H9 (cell line): Measurements from ENCODE around the gene RPAIN. TPM values are rescaled to one million over a fixed set of nuclear protein-coding genes. Genes with fewer than 3 reads are reported as not detected.

Source experiments
- DNase-seq: peaks from one replicate; pipeline ENCODE4 v3.0.0-alpha.2; 2017
- H2AFZ ChIP-seq: one replicate; pipeline ENCODE4 v1.6.1; 2013; ENCODE audit warnings: mild to moderate bottlenecking, low read length, control low read depth, moderate library complexity
- H2AK5ac ChIP-seq: 2 replicates; pipeline ENCODE4 v1.6.1; 2013; ENCODE audit warnings: low read length, control low read depth, mixed read lengths; ENCODE audit not compliant: insufficient read length
- H2BK120ac ChIP-seq: one replicate; pipeline ENCODE4 v1.6.1; 2013; ENCODE audit warnings: low read depth, mild to moderate bottlenecking, low read length, control low read depth, inconsistent platforms; ENCODE audit not compliant: poor library complexity, severe bottlenecking
- H2BK12ac ChIP-seq: 2 replicates; pipeline ENCODE4 v1.6.1; 2013; ENCODE audit warnings: low read length, control low read depth, mixed read lengths, low read depth; ENCODE audit not compliant: insufficient read length
- H2BK15ac ChIP-seq: 2 replicates; pipeline ENCODE4 v1.6.1; 2013; ENCODE audit warnings: low read depth, low read length, control low read depth
- H2BK20ac ChIP-seq: one replicate; pipeline ENCODE4 v1.6.1; 2013; ENCODE audit warnings: low read depth, mild to moderate bottlenecking, low read length, control low read depth, inconsistent platforms; ENCODE audit not compliant: poor library complexity, severe bottlenecking
- H2BK5ac ChIP-seq: 2 replicates; pipeline ENCODE4 v1.6.1; 2013; ENCODE audit warnings: low read length, control low read depth, mixed read lengths; ENCODE audit not compliant: insufficient read length
- H3K14ac ChIP-seq: 2 replicates; pipeline ENCODE4 v1.6.1; 2013; ENCODE audit warnings: low read length, control low read depth; ENCODE audit not compliant: insufficient read depth
- H3K18ac ChIP-seq: 2 replicates; pipeline ENCODE4 v1.6.1; 2013; ENCODE audit warnings: low read depth, mild to moderate bottlenecking, mixed read lengths, low read length, control low read depth; ENCODE audit not compliant: insufficient read length
- H3K23ac ChIP-seq: 2 replicates; pipeline ENCODE4 v1.6.1; 2013; ENCODE audit warnings: low read length, control low read depth, mixed read lengths, low read depth; ENCODE audit not compliant: insufficient read length
- H3K23me2 ChIP-seq: 2 replicates; pipeline ENCODE4 v1.6.1; 2013; ENCODE audit warnings: low read depth, mild to moderate bottlenecking, mixed read lengths, low read length, control low read depth; ENCODE audit not compliant: insufficient read length, poor library complexity, severe bottlenecking
- H3K27ac ChIP-seq: 2 replicates; pipeline ENCODE4 v1.5.1; 2013; ENCODE audit warnings: low read length, control low read depth, mixed read lengths, low read depth; ENCODE audit not compliant: insufficient read length
- H3K27me3 ChIP-seq: 2 replicates; pipeline ENCODE4 v1.6.1; 2013; ENCODE audit warnings: low read length, control low read depth, inconsistent platforms; ENCODE audit not compliant: insufficient read depth
- H3K4ac ChIP-seq: 2 replicates; pipeline ENCODE4 v1.6.1; 2013; ENCODE audit warnings: low read depth, mild to moderate bottlenecking, control low read depth, inconsistent platforms, low read length, moderate library complexity
- H3K4me1 ChIP-seq: 2 replicates; pipeline ENCODE4 v1.6.1; 2013; ENCODE audit warnings: low read length, control low read depth, inconsistent platforms; ENCODE audit not compliant: insufficient read depth
- H3K4me2 ChIP-seq: 2 replicates; pipeline ENCODE4 v1.6.1; 2013; ENCODE audit warnings: low read length, control low read depth, mixed read lengths; ENCODE audit not compliant: insufficient read length, insufficient read depth
- H3K56ac ChIP-seq: 2 replicates; pipeline ENCODE4 v1.6.1; 2013; ENCODE audit warnings: low read depth, mild to moderate bottlenecking, mixed read lengths, low read length, control low read depth; ENCODE audit not compliant: insufficient read length
- H3K79me1 ChIP-seq: 2 replicates; pipeline ENCODE4 v1.6.1; 2013; ENCODE audit warnings: low read depth, mild to moderate bottlenecking, moderate library complexity, low read length, control low read depth, inconsistent platforms; ENCODE audit not compliant: insufficient read depth, poor library complexity, severe bottlenecking
- H3K79me2 ChIP-seq: 2 replicates; pipeline ENCODE4 v1.6.1; 2013; ENCODE audit warnings: low read length, control low read depth, inconsistent platforms; ENCODE audit not compliant: insufficient read depth
- H3K9ac ChIP-seq: 2 replicates; pipeline ENCODE4 v1.6.1; 2013; ENCODE audit warnings: low read length, control low read depth, mixed read lengths; ENCODE audit not compliant: insufficient read length; ENCODE audit errors: extremely low read depth
- H3K9me3 ChIP-seq: one replicate; pipeline ENCODE4 v1.6.1; 2013; ENCODE audit warnings: low read depth, low read length, inconsistent platforms; ENCODE audit not compliant: control insufficient read depth
- H3T11ph ChIP-seq: one replicate; pipeline ENCODE4 v1.6.1; 2013; ENCODE audit warnings: mild to moderate bottlenecking, low read length, control low read depth, inconsistent platforms
- H4K20me1 ChIP-seq: one replicate; pipeline ENCODE4 v1.6.1; 2013; ENCODE audit not compliant: control insufficient read depth, insufficient read length, insufficient read depth
- H4K5ac ChIP-seq: 2 replicates; pipeline ENCODE4 v1.6.1; 2013; ENCODE audit warnings: low read depth, mild to moderate bottlenecking, mixed read lengths, low read length, control low read depth; ENCODE audit not compliant: insufficient read length
- H4K8ac ChIP-seq: replicated peaks from 2 replicates; pipeline ENCODE4 v1.6.1; 2013; ENCODE audit warnings: low read length, control low read depth, mixed read lengths, low read depth; ENCODE audit not compliant: insufficient read length
- H4K91ac ChIP-seq: 2 replicates; pipeline ENCODE4 v1.6.1; 2013; ENCODE audit warnings: low read depth, mild to moderate bottlenecking, moderate library complexity, mixed read lengths, low read length, control low read depth; ENCODE audit not compliant: insufficient read length
- H3K27ac Mint-ChIP-seq, 3 experiments: 2 replicates in 2 of 3; 3 replicates in 1 of 3; pipeline ENCODE4 v1.8.0; 2020 to 2021; ENCODE audit warnings: mixed read lengths in 3 of 3, mild to moderate bottlenecking in 1 of 3, moderate library complexity in 1 of 3
- H3K27me3 Mint-ChIP-seq: 2 replicates; pipeline ENCODE4 v1.8.0; 2021; ENCODE audit warnings: low read depth, mild to moderate bottlenecking, moderate library complexity, mixed read lengths
- H3K36me3 Mint-ChIP-seq, 3 experiments: 2 replicates in 2 of 3; 3 replicates in 1 of 3; pipeline ENCODE4 v1.8.0; 2020 to 2021; ENCODE audit warnings: low read depth in 3 of 3, mixed read lengths in 3 of 3; ENCODE audit not compliant: insufficient read depth in 1 of 3
- H3K4me1 Mint-ChIP-seq, 2 experiments: 2 replicates each; pipeline ENCODE4 v1.8.0; 2020; ENCODE audit warnings: mixed read lengths in 2 of 2
- H3K4me3 Mint-ChIP-seq, 2 experiments: 2 replicates in 1 of 2; 3 replicates in 1 of 2; pipeline ENCODE4 v1.8.0; 2020 to 2021; ENCODE audit warnings: mild to moderate bottlenecking in 2 of 2, mixed read lengths in 2 of 2, moderate library complexity in 1 of 2
- H3K9me3 Mint-ChIP-seq, 2 experiments: 2 replicates in 1 of 2; 3 replicates in 1 of 2; pipeline ENCODE4 v1.8.0; 2020; ENCODE audit warnings: mild to moderate bottlenecking in 2 of 2, mixed read lengths in 2 of 2, moderate library complexity in 1 of 2
- whole genome bisulfite sequencing: extraction: QIAGEN DNeasy Blood & Tissue Kit; methylation state at CpG from one replicate; pipeline ENCODE4 v1.1.7; 2013; ENCODE audit warnings: missing lambda C conversion rate, low lambda C conversion rate, mixed read lengths; ENCODE audit not compliant: insufficient read length; ENCODE audit errors: extremely low coverage; 5-methylcytosine and 5-hydroxymethylcytosine counted together
- total RNA-seq: library from RNA; stranded (reverse); gene quantifications from 2 replicates; pipeline ENCODE4 v1.2.1, GENCODE V29; 2021
- TF ChIP-seq, protein P1 (sequence below): fragments of 200-600 bp; sonication (generic); conservative IDR thresholded peaks from 3 replicates; pipeline ENCODE4 v1.8.0; 2021; ENCODE audit warnings: antibody characterized with exemption, mild to moderate bottlenecking

RPAIN gene
- total RNA-seq, 1 experiment from 2014 or later: 78.9 TPM

DNA sequence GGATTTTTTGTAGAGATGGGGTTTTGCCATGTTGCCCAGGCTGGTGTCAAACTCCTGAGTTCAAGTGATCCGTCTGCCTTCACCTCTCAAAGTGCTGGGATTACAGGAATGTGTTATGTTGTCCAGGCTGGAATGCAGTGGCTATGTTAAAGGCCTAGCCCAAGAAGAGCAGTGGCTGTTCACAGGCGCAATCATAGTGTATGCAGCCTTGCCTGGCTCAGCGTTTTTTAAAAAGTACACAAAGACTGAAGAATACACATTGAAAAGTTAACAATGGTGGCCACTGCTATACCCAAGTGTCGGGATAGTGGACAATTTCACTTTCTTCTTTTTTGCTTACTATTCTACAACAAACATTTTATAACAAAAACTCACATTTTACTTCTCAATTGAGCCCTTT, 59.0 kb downstream of the RPAIN start:
- Histone ChIP-seq H2AK5ac (no peak overlapping the region), H3K18ac (no peak overlapping the region), H3K9me3 (no peaks in the 10 kb centered on the region), H2AFZ (no peak overlapping the region), H3T11ph (no peak overlapping the region), H2BK12ac (no peak overlapping the region), H3K27me3 (no peaks in the 10 kb centered on the region), H2BK5ac (no peak overlapping the region), H3K14ac (no peak overlapping the region), H4K20me1 (no peaks in the 10 kb centered on the region), H4K5ac (no peak overlapping the region), H3K9ac (no peak overlapping the region), H3K4ac (no peak overlapping the region), H3K4me2 (no peak overlapping the region), H2BK15ac (no peak overlapping the region), H3K23ac (no peak overlapping the region), H3K56ac (no peak overlapping the region), H2BK120ac (no peak overlapping the region), H4K8ac (no peak overlapping the region), H3K23me2 (no peaks in the 10 kb centered on the region), H3K27ac (no peak overlapping the region), H3K79me1 (peaks cover 3% of the 10 kb centered on the region), H4K91ac (no peak overlapping the region), H3K79me2 (no peaks in the 10 kb centered on the region), H3K4me1 (no peaks in the 10 kb centered on the region), H2BK20ac (no peak overlapping the region)
- Mint-ChIP-seq H3K27me3 (no peaks in the 10 kb centered on the region), H3K4me3 (no peak overlapping the region), H3K36me3 (peaks cover 55 to 92% (median 91%) of the 10 kb centered on the region in 3 experiments), H3K27ac (no peak overlapping the region), H3K9me3 (no peaks in the 10 kb centered on the region), H3K4me1 (no peaks in the 10 kb centered on the region)
- no CpG with 5 or more reads among the region's 4 CpGs for WGBS
- no peak for DNase-seq
- TF ChIP-seq, protein P1, sequence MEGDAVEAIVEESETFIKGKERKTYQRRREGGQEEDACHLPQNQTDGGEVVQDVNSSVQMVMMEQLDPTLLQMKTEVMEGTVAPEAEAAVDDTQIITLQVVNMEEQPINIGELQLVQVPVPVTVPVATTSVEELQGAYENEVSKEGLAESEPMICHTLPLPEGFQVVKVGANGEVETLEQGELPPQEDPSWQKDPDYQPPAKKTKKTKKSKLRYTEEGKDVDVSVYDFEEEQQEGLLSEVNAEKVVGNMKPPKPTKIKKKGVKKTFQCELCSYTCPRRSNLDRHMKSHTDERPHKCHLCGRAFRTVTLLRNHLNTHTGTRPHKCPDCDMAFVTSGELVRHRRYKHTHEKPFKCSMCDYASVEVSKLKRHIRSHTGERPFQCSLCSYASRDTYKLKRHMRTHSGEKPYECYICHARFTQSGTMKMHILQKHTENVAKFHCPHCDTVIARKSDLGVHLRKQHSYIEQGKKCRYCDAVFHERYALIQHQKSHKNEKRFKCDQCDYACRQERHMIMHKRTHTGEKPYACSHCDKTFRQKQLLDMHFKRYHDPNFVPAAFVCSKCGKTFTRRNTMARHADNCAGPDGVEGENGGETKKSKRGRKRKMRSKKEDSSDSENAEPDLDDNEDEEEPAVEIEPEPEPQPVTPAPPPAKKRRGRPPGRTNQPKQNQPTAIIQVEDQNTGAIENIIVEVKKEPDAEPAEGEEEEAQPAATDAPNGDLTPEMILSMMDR: no peak
